SK-N-MC (cell line): ENCODE results near the gene PDLIM3.

Experiments
- DNase-seq: peaks from one replicate; pipeline ENCODE4 v3.0.0-alpha.2; 2011; ENCODE audit warnings: low read depth, low spot score
- H3K27ac ChIP-seq: fragments of 200-600 bp; sonication (generic); 2 replicates; pipeline ENCODE4 v1.5.1; 2016; ENCODE audit warnings: mixed run types
- H3K36me3 ChIP-seq: fragments of 200-600 bp; sonication (generic); 2 replicates; pipeline ENCODE4 v1.6.1; 2017; ENCODE audit warnings: antibody characterized with exemption, low read length, mixed read lengths; ENCODE audit not compliant: insufficient read depth
- H3K4me3 ChIP-seq: fragments of 200-600 bp; sonication (generic); 2 replicates; pipeline ENCODE4 v1.5.1; 2016
- H3K9ac ChIP-seq: fragments of 200-600 bp; sonication (generic); 2 replicates; pipeline ENCODE4 v1.8.0; 2017; ENCODE audit warnings: mixed run types, mixed read lengths; ENCODE audit not compliant: insufficient read length
- H3K9me3 ChIP-seq: fragments of 200-600 bp; sonication (generic); 2 replicates; pipeline ENCODE4 v1.6.1; 2017; ENCODE audit warnings: low read depth, mild to moderate bottlenecking, antibody characterized with exemption, low read length, moderate library complexity, mixed read lengths
- EZH2 ChIP-seq: fragments of 200-600 bp; sonication (generic); IDR thresholded peaks from one replicate; pipeline ENCODE4 v1.6.1; 2017; ENCODE audit warnings: antibody characterized with exemption
- FOXP2 ChIP-seq: optimal IDR thresholded peaks from 2 replicates; pipeline ENCODE3; 2011; ENCODE audit warnings: mild to moderate bottlenecking, moderate library complexity; ENCODE audit not compliant: insufficient read depth; ENCODE audit errors: extremely low read length, control extremely low read depth
- POLR2AphosphoS5 ChIP-seq: IDR thresholded peaks from 2 replicates; pipeline ENCODE4 v1.6.1; 2012; ENCODE audit warnings: mild to moderate bottlenecking, low read depth, low read length, borderline replicate concordance

Gene PDLIM3

DNA sequence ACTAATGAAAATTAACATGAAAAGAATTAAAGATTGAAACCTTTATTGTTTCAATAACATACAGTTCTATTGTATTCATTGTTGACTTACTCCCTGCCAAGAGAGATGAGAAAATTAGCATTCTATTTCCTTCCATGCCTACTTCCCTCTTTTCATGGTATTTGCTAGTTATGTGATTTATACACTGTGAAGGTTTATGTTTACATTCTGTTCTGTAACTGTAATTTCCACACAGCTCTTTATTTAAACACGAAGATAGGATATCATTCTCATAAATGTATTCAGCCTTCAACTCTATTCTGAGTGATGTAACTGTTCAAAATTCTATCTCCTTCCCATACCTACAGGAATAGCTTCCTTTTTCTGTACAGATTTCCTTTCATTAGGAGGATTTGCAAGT is 70.4 kb downstream of the PDLIM3 start:
- Histone ChIP-seq H3K36me3 (no peaks in the 10 kb centered on the region), H3K4me3 (no peak overlapping the region), H3K9me3 (no peaks in the 10 kb centered on the region), H3K9ac (no peak overlapping the region), H3K27ac (no peak overlapping the region)
- TF ChIP-seq POLR2AphosphoS5 = no peak
- DNase-seq = no peak

DNA sequence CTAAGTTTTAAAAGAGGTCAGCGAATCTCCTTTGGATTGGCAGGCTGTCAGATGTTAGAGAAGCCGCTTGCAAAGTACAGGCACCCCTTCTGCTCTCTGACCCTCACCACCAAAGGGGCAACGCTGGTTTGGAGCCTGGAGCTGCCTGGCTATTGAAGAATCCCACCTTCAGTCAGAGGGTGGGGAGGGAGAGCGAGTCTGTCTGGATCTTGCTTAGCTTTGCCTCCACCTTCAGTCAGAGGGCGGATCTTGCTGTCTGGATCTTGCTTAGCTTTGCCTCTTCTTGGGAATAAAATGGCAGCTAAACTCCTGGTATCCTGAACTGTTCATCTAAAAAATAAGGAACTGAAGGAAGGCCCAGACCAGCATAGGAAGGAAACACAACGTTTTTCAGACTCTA is 71.1 kb downstream of the PDLIM3 start:
- no peak for TF ChIP-seq FOXP2
- TF ChIP-seq EZH2 = no peak
- TF ChIP-seq POLR2AphosphoS5 = no peak
- no peaks in the 10 kb centered on the region for H3K9me3 ChIP-seq
- H3K27ac ChIP-seq = no peak overlapping the region
- no peak for DNase-seq
- no peak overlapping the region for H3K9ac ChIP-seq
- no peak overlapping the region for H3K4me3 ChIP-seq
- no peaks in the 10 kb centered on the region for H3K36me3 ChIP-seq

- TF ChIP-seq POLR2AphosphoS5 (no peak), EZH2 (no peak), FOXP2 (no peak)
- no peaks in the 10 kb centered on the region for H3K36me3 ChIP-seq
- no peak for DNase-seq
- no peaks in the 10 kb centered on the region for H3K9me3 ChIP-seq
- H3K4me3 ChIP-seq = no peak overlapping the region
- H3K27ac ChIP-seq = no peak overlapping the region
- no peak overlapping the region for H3K9ac ChIP-seq
Measured at GRCh38 chr4:185463541-185463940, 71.8 kb downstream of the PDLIM3 start.

GRCh38 chr4:185461565-185461964 is 73.7 kb downstream of the PDLIM3 start:
- DNase-seq = no peak

DNA sequence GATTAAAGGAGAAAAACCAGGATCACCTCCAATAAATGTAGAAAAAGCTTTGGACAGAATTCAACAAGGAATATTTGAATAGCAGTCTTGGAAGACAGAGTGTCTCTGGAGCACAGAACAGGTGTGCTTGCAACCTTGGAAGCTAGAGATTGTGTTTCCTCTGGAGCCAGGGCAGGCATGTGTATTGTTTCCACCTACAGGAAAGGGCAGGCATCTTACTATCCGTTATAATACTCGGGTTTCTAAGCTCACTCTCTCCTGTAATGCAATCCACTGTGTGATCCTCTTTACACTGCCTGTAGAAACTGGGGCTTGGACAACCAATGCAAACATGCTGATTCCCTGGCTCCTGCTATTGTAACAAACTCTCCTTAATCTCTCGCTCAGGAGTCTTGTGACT is 78.2 kb downstream of the PDLIM3 start:
- no peak overlapping the region for H3K9ac ChIP-seq
- no peaks in the 10 kb centered on the region for H3K36me3 ChIP-seq
- H3K27ac ChIP-seq = no peak overlapping the region
- no peaks in the 10 kb centered on the region for H3K9me3 ChIP-seq
- TF ChIP-seq POLR2AphosphoS5 (no peak), EZH2 (no peak), FOXP2 (no peak)
- no peak for DNase-seq
- H3K4me3 ChIP-seq = no peak overlapping the region

More at GRCh38 chr4:185461565-185461964, 73.7 kb downstream of the PDLIM3 start:
- no peak overlapping the region for H3K27ac ChIP-seq
- TF ChIP-seq EZH2 (no peak), POLR2AphosphoS5 (no peak), FOXP2 (no peak)
- H3K4me3 ChIP-seq = no peak overlapping the region
- H3K9ac ChIP-seq = no peak overlapping the region
- no peaks in the 10 kb centered on the region for H3K9me3 ChIP-seq
- H3K36me3 ChIP-seq = no peaks in the 10 kb centered on the region

DNA sequence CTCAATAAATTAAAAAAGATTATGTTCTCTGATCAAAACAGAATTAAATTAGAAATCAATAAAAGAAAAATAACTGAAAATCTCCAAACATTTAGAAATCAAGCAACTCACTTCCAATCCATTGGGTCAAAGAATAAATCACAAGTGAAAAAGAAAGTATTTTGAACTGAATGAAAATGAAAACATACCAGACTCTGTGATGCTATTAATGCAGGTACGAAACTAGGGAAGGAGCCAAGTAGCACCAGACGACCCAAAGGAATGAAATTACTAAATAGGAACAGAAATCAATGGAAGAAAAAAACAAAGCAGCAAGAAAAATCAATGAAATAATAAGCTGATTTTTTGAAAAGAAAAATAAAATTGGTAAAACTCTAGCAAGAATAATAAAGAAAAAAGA is 79.2 kb downstream of the PDLIM3 start:
- H3K9ac ChIP-seq = no peak overlapping the region
- H3K9me3 ChIP-seq = no peaks in the 10 kb centered on the region
- H3K36me3 ChIP-seq = no peaks in the 10 kb centered on the region
- DNase-seq = no peak
- H3K27ac ChIP-seq = no peak overlapping the region
- TF ChIP-seq POLR2AphosphoS5 = no peak
- TF ChIP-seq FOXP2 = no peak
- TF ChIP-seq EZH2 = no peak
- H3K4me3 ChIP-seq = no peak overlapping the region
